GM18861 (cell line): ENCODE results near the gene HLTF.

Source experiments
- ATAC-seq: cut with Tn5 transposase; IDR thresholded peaks from one replicate; pipeline ENCODE4 v1.9.1; 2021; ENCODE audit not compliant: unreplicated experiment

Gene HLTF

GRCh38 chr3:149087208-149087607 is 875 bp upstream of the HLTF start:
- ATAC-seq, result no peak

GRCh38 chr3:149085828-149086231 is 503 bp downstream of the HLTF start:
- peak; percentile 29 for ATAC-seq

GRCh38 chr3:149081772-149082171 is 4.6 kb downstream of the HLTF start:
- no peak for ATAC-seq

GRCh38 chr3:149080699-149081091 is 5.6 kb downstream of the HLTF start:
- ATAC-seq, result no peak

GRCh38 chr3:149080011-149080698 is 6.2 kb downstream of the HLTF start:
- ATAC-seq, result no peak

GRCh38 chr3:149077628-149078027 is 8.7 kb downstream of the HLTF start:
- no peak for ATAC-seq

GRCh38 chr3:149067883-149068282 is 18.4 kb downstream of the HLTF start:
- no peak for ATAC-seq

GRCh38 chr3:149061776-149062175 is 24.6 kb downstream of the HLTF start:
- no peak for ATAC-seq

- ATAC-seq, result no peak
These were observed 27.7 kb downstream of the HLTF start for GRCh38 chr3:149058602-149059001.

GRCh38 chr3:149058198-149058597 is 28.1 kb downstream of the HLTF start:
- no peak for ATAC-seq

- ATAC-seq, result no peak
These were observed 30.8 kb downstream of the HLTF start for GRCh38 chr3:149055575-149055974.

- ATAC-seq, result no peak
These were observed 41.8 kb downstream of the HLTF start for GRCh38 chr3:149044339-149045083.

GRCh38 chr3:149042789-149043386 is 43.4 kb downstream of the HLTF start:
- peak; percentile 87 for ATAC-seq

- no peak for ATAC-seq
These were observed 48.0 kb downstream of the HLTF start for GRCh38 chr3:149038322-149038721.

- no peak for ATAC-seq
These were observed 48.6 kb downstream of the HLTF start for GRCh38 chr3:149037684-149038083.

- ATAC-seq, result no peak
These were observed 55.2 kb downstream of the HLTF start for GRCh38 chr3:149031096-149031495.

- ATAC-seq, result no peak
These were observed 59.6 kb downstream of the HLTF start for GRCh38 chr3:149026718-149027117.

- no peak for ATAC-seq
These were observed 62.4 kb downstream of the HLTF start for GRCh38 chr3:149023951-149024350.

GRCh38 chr3:149021830-149022229 is 64.5 kb downstream of the HLTF start:
- ATAC-seq, result no peak

- no peak for ATAC-seq
These were observed 65.5 kb downstream of the HLTF start for GRCh38 chr3:149020839-149021252.

- no peak for ATAC-seq
These were observed 66.0 kb downstream of the HLTF start for GRCh38 chr3:149020196-149020838.

- ATAC-seq, result no peak
These were observed 66.8 kb downstream of the HLTF start for GRCh38 chr3:149019580-149019979.
